Natural killer cell (primary cell): ENCODE results near the gene CACNA2D4. TPM values are rescaled to one million over a fixed set of nuclear protein-coding genes. Genes with fewer than 3 reads are reported as not detected.

ENCODE experiments used
- ATAC-seq, 3 donors: fragments of 150-1000 bp in 2 of 3; fragments of 200-7000 bp in 1 of 3; cut with Tn5 transposase; 1 replicate in 1 of 3; 2 replicates in 2 of 3; pipeline ENCODE4 v1.10.0; 2021; ENCODE audit warnings: mild to moderate bottlenecking in 2 of 3, moderate library complexity in 2 of 3
- DNase-seq, 2 donors: peaks; one replicate each; pipeline versions ENCODE4 v3.0.0 to v3.0.0-alpha.2; 2013 to 2021; ENCODE audit warnings: mixed read lengths in 1 of 2
- H3K27ac ChIP-seq: one replicate; pipeline ENCODE4 v1.5.1; 2013; ENCODE audit warnings: mild to moderate bottlenecking, low read length
- H3K27me3 ChIP-seq: one replicate; pipeline ENCODE4 v1.6.1; 2013; ENCODE audit warnings: low read length; ENCODE audit not compliant: control insufficient read depth, insufficient read depth
- H3K36me3 ChIP-seq: one replicate; pipeline ENCODE4 v1.6.1; 2013; ENCODE audit warnings: low read length; ENCODE audit not compliant: control insufficient read depth, insufficient read depth
- H3K4me1 ChIP-seq: one replicate; pipeline ENCODE4 v1.6.1; 2013; ENCODE audit warnings: low read length; ENCODE audit not compliant: control insufficient read depth, insufficient read depth
- H3K4me3 ChIP-seq: one replicate; pipeline ENCODE4 v1.5.1; 2013; ENCODE audit warnings: low read length
- H3K9me3 ChIP-seq: one replicate; pipeline ENCODE4 v1.6.1; 2013; ENCODE audit warnings: low read length; ENCODE audit not compliant: control insufficient read depth, insufficient read depth
- H3K27ac Mint-ChIP-seq, 2 donors: one replicate each; pipeline ENCODE4 v1.8.0; 2022; ENCODE audit warnings: mild to moderate bottlenecking in 2 of 2, mixed read lengths in 2 of 2, moderate library complexity in 1 of 2
- H3K27me3 Mint-ChIP-seq, 2 donors: one replicate each; pipeline ENCODE4 v1.8.0; 2022; ENCODE audit warnings: low read depth in 2 of 2, mixed read lengths in 2 of 2
- H3K36me3 Mint-ChIP-seq: one replicate; pipeline ENCODE4 v1.8.0; 2022; ENCODE audit warnings: mixed read lengths
- H3K4me1 Mint-ChIP-seq, 2 donors: one replicate each; pipeline ENCODE4 v1.8.0; 2022; ENCODE audit warnings: mixed read lengths in 2 of 2
- H3K4me3 Mint-ChIP-seq: one replicate; pipeline ENCODE4 v1.8.0; 2022; ENCODE audit warnings: mild to moderate bottlenecking, moderate library complexity, mixed read lengths
- H3K9me3 Mint-ChIP-seq, 2 donors: one replicate each; pipeline ENCODE4 v1.8.0; 2022; ENCODE audit warnings: mixed read lengths in 2 of 2
- WGBS: methylation state at CpG from one replicate; pipeline ENCODE4 v1.1.7; 2013; ENCODE audit warnings: missing lambda C conversion rate; ENCODE audit not compliant: insufficient coverage; 5-methylcytosine and 5-hydroxymethylcytosine counted together
- intact Hi-C: fragments of 100-400 bp; cut with micrococcal nuclease; formaldehyde crosslinking; loops from one replicate; pipeline ENCODE4 v1.14.2; 2022
- total RNA-seq, 4 donors: library from RNA; stranded (reverse); fragments of 120-200 nt in 1 of 4; gene quantifications; one replicate each; pipeline versions ENCODE4 v1.2.3 to v1.2.4, GENCODE V29; 2013 to 2022
- TF ChIP-seq, protein P1 (sequence below): fragments of 200-600 bp; IDR thresholded peaks from one replicate; pipeline ENCODE4 v1.8.0; 2022; ENCODE audit warnings: antibody characterized with exemption

CACNA2D4 gene
- total RNA-seq, 3 donors from 2014 or later (not counting 1 experiment from before 2014, with no cell fraction given), result 26.5 to 49.6 (median 34.9) TPM

DNA sequence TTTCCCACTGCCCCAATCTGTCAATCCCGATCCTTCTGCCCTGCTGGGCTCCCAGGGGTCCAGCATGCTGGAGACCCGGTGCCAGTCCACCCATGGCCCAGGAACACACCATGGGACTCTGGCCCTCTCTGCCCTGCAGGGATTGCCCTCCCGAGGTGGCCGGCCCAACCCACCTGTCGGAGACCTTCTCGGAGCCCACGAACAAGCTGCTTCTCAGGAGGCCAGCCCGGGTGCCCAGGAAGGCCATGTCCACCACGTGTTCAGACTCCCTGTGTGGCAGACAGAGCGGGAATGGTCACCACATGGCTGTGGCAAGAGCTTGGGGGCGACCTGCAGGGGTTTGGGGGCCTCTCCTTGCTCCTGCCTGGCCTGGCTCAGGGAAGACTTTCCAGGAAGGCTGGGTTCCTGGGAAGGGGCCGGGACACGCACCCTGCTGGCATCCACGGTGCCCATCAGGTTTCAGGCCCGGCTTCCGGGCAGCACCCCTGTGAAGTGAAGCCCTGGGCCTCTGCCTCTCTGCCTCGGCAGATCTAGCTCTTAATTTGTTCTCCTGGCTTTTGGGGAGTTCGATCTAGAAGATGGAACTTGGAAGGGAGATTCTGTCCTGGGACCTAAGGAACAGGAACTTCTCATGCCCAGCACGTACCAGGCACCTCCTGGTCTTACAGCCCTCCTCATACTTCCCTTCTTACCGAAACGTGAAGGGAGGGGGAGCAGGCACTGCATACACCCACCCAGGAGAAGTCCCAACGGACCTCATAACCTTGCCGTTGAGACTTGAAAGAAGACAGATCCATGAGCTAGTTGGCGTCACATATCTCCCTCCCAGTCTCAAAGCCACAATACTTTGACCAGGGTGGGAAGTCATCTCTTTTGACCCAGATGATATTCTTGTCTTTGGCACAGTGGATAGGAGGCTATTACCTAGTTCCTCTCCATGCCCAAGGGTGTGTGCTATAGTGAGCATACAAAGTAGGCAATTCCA lies 71.7 kb downstream of the CACNA2D4 start:
- Mint-ChIP-seq H3K9me3 (no peaks in the 10 kb centered on the region), H3K27me3 (peaks cover 0 to 3% of the 10 kb centered on the region in 2 donors), H3K4me1 (no peaks in the 10 kb centered on the region), H3K27ac (no peak overlapping the region), H3K4me3 (no peak overlapping the region), H3K36me3 (no peaks in the 10 kb centered on the region)
- WGBS, result 84% methylated on average over 24 of the region's 24 CpGs
- ATAC-seq (no peak), DNase-seq (no peak)
- H3K4me1 ChIP-seq, result peaks cover 3% of the 10 kb centered on the region
- no peak overlapping the region for H3K27ac ChIP-seq
- TF ChIP-seq, protein P1, sequence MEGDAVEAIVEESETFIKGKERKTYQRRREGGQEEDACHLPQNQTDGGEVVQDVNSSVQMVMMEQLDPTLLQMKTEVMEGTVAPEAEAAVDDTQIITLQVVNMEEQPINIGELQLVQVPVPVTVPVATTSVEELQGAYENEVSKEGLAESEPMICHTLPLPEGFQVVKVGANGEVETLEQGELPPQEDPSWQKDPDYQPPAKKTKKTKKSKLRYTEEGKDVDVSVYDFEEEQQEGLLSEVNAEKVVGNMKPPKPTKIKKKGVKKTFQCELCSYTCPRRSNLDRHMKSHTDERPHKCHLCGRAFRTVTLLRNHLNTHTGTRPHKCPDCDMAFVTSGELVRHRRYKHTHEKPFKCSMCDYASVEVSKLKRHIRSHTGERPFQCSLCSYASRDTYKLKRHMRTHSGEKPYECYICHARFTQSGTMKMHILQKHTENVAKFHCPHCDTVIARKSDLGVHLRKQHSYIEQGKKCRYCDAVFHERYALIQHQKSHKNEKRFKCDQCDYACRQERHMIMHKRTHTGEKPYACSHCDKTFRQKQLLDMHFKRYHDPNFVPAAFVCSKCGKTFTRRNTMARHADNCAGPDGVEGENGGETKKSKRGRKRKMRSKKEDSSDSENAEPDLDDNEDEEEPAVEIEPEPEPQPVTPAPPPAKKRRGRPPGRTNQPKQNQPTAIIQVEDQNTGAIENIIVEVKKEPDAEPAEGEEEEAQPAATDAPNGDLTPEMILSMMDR, result no peak
- H3K27me3 ChIP-seq, result no peaks in the 10 kb centered on the region
- no peak overlapping the region for H3K4me3 ChIP-seq
- intact Hi-C loops, result no loop called here
- H3K9me3 ChIP-seq, result no peaks in the 10 kb centered on the region
- H3K36me3 ChIP-seq, result no peaks in the 10 kb centered on the region

DNA sequence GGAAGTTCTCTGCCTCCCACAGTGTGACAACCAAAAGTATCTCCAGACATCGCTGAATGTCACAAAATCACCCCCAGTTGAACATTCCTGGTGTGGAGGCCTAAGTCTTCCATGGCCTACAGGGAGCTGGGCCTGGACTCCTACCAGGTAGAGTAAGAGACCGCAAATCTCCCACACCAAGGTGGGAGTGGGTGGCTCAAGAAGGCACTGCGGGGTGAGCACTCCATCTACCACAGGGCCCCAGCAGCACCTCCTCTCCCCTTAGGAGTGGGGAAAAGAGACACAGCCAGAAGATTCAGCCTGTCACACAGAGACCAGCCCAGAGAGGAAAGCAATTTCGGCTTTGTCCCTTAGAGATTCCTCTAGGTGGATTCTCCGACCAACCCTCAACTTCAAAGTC lies 72.6 kb downstream of the CACNA2D4 start:
- Histone ChIP-seq H3K27me3 (no peaks in the 10 kb centered on the region), H3K36me3 (no peaks in the 10 kb centered on the region), H3K4me1 (peaks cover 3% of the 10 kb centered on the region), H3K27ac (no peak overlapping the region), H3K9me3 (no peaks in the 10 kb centered on the region), H3K4me3 (no peak overlapping the region)
- ATAC-seq (no peak), DNase-seq (no peak)
- Mint-ChIP-seq H3K27ac (no peak overlapping the region), H3K27me3 (peaks cover 0 to 3% of the 10 kb centered on the region in 2 donors), H3K4me3 (no peak overlapping the region), H3K36me3 (no peaks in the 10 kb centered on the region), H3K4me1 (no peaks in the 10 kb centered on the region), H3K9me3 (no peaks in the 10 kb centered on the region)
- 94% methylated on average over 3 of the region's 5 CpGs for WGBS
- TF ChIP-seq, protein P1, result no peak
- intact Hi-C loops, result no loop called here

DNA sequence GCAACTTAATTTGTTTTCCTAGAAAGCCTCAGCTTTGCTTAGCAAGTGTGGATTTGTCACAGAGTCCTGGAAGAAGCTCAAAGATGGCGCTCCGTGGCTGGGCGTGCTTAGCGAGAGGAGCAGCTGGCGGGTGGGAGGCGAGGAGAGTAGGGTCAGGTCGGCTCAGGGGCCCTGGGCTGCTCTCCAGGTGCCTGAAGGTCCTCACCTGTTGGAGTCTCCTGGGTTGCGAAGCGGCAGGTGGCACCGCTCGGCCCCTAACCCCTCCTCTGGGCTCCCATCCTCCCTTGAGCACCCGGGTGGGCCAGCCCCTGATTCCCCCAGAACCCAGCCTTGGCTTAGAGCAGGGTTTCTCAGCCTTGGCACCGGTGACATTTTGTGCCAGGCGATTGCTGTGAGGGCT lies 73.0 kb downstream of the CACNA2D4 start:
- Histone ChIP-seq H3K27ac (no peak overlapping the region), H3K36me3 (no peaks in the 10 kb centered on the region), H3K9me3 (no peaks in the 10 kb centered on the region), H3K27me3 (no peaks in the 10 kb centered on the region), H3K4me1 (peaks cover 3% of the 10 kb centered on the region), H3K4me3 (no peak overlapping the region)
- WGBS, result 92% methylated on average over 14 of the region's 14 CpGs
- H3K4me3 Mint-ChIP-seq, result no peak overlapping the region
- H3K9me3 Mint-ChIP-seq, result no peaks in the 10 kb centered on the region
- H3K27ac Mint-ChIP-seq, result no peak overlapping the region
- intact Hi-C loops, result no loop called here
- TF ChIP-seq, protein P1, result no peak
- H3K4me1 Mint-ChIP-seq, result no peaks in the 10 kb centered on the region
- peaks cover 0 to 3% of the 10 kb centered on the region in 2 donors for H3K27me3 Mint-ChIP-seq
- no peak for ATAC-seq
- no peak for DNase-seq
- H3K36me3 Mint-ChIP-seq, result no peaks in the 10 kb centered on the region
